Smooth muscle cell (in vitro differentiated cells): ENCODE results near the gene FYTTD1. TPM values are rescaled to one million over a fixed set of nuclear protein-coding genes. Genes with fewer than 3 reads are reported as not detected.
"Not testable (repeated sequence)": the region's sequence is repeated elsewhere in the genome, so short reads cannot be mapped to it uniquely, and the experiment has no call there.

Source experiments
- DNase-seq: peaks from one replicate; lab custom pipeline; 2025; ENCODE audit not compliant: unreplicated experiment; lab: John Stamatoyannopoulos, UW
- H2AFZ ChIP-seq: fragments of 200-600 bp; sonication (generic); 2 replicates; pipeline ENCODE4 v1.6.0; 2016; ENCODE audit warnings: antibody characterized with exemption, low read depth, mild to moderate bottlenecking
- H3F3A ChIP-seq: fragments of 200-600 bp; sonication (generic); 2 replicates; pipeline ENCODE4 v1.6.0; 2017; ENCODE audit warnings: antibody characterized with exemption, low read depth
- H3K27ac ChIP-seq: fragments of 200-600 bp; sonication (generic); 2 replicates; pipeline ENCODE4 v1.5.1; 2016; ENCODE audit warnings: low read depth, mild to moderate bottlenecking
- H3K27me3 ChIP-seq: fragments of 200-600 bp; sonication (generic); 2 replicates; pipeline ENCODE4 v1.6.1; 2016; ENCODE audit warnings: low read depth, mild to moderate bottlenecking
- H3K36me3 ChIP-seq: fragments of 200-600 bp; sonication (generic); 2 replicates; pipeline ENCODE4 v1.5.1; 2016; ENCODE audit warnings: low read depth
- H3K4me1 ChIP-seq: fragments of 200-600 bp; sonication (generic); 2 replicates; pipeline ENCODE4 v1.5.1; 2016; ENCODE audit warnings: low read depth
- H3K4me2 ChIP-seq: fragments of 200-600 bp; sonication (generic); 2 replicates; pipeline ENCODE4 v1.6.0; 2016; ENCODE audit warnings: mild to moderate bottlenecking
- H3K4me3 ChIP-seq: fragments of 200-600 bp; sonication (generic); 2 replicates; pipeline ENCODE4 v1.5.1; 2016; ENCODE audit warnings: mild to moderate bottlenecking
- H3K79me2 ChIP-seq: fragments of 200-600 bp; sonication (generic); 2 replicates; pipeline ENCODE4 v1.6.0; 2016; ENCODE audit warnings: low read depth, mild to moderate bottlenecking
- H3K9ac ChIP-seq: fragments of 200-600 bp; sonication (generic); 2 replicates; pipeline ENCODE4 v1.6.0; 2016; ENCODE audit warnings: low read depth
- H3K9me3 ChIP-seq: fragments of 200-600 bp; sonication (generic); replicated peaks from 2 replicates; pipeline ENCODE4 v1.5.1; 2016; ENCODE audit warnings: low read depth
- H4K20me1 ChIP-seq: fragments of 200-600 bp; sonication (generic); 2 replicates; pipeline ENCODE4 v1.6.0; 2016; ENCODE audit warnings: low read depth
- CTCF ChIP-seq: fragments of 200-600 bp; sonication (generic); IDR thresholded peaks from 2 replicates; pipeline ENCODE4 v1.5.1; 2017; ENCODE audit warnings: borderline replicate concordance, mild to moderate bottlenecking, antibody characterized with exemption; ENCODE audit not compliant: insufficient read depth, poor library complexity, severe bottlenecking
- WGBS: methylation state at CpG from one replicate; pipeline ENCODE4 v1.1.7; 2016; ENCODE audit warnings: low lambda C conversion rate; 5-methylcytosine and 5-hydroxymethylcytosine counted together
- polyA plus RNA-seq: library from polyadenylated mRNA; unstranded; fragments of >200 nt; fragmentation: Nextera tagmentation; extraction: Ambion mirVana; gene quantifications from 2 replicates; pipeline ENCODE4 v1.2.1, GENCODE V29; 2016
- total RNA-seq: library from RNA; depleted of rRNA; stranded (reverse); fragments of >200 nt; gene quantifications from 2 replicates; pipeline ENCODE4 v1.2.3, GENCODE V29; 2014

Gene FYTTD1
- total and polyA plus RNA-seq, 2 experiments from 2014 or later: 32.7 to 33.2 TPM

- Histone ChIP-seq H3K4me3 (no peak overlapping the region), H2AFZ (no peak overlapping the region), H3K4me2 (no peak overlapping the region), H3K4me1 (no peaks in the 10 kb centered on the region), H3K9me3 (no peaks in the 10 kb centered on the region), H3K9ac (no peak overlapping the region), H3F3A (no peaks in the 10 kb centered on the region), H4K20me1 (no peaks in the 10 kb centered on the region), H3K79me2 (no peaks in the 10 kb centered on the region), H3K36me3 (no peaks in the 10 kb centered on the region), H3K27me3 (no peaks in the 10 kb centered on the region), H3K27ac (no peak overlapping the region)
- WGBS: 98% methylated on average over 7 of the region's 7 CpGs
- no peak for TF ChIP-seq CTCF
- DNase-seq: no peak
Observed at GRCh38 chr3:197706658-197707057, 43.0 kb upstream of the FYTTD1 start.

GRCh38 chr3:197709135-197709534 is 40.5 kb upstream of the FYTTD1 start:
- H3K9ac ChIP-seq: no peak overlapping the region
- whole genome bisulfite sequencing: 92% methylated on average over 9 of the region's 9 CpGs
- TF ChIP-seq CTCF: no peak

GRCh38 chr3:197710965-197711364 is 38.7 kb upstream of the FYTTD1 start:
- WGBS: 92% methylated on average over 5 of the region's 5 CpGs
- H3K9ac ChIP-seq, H3K4me3 ChIP-seq, DNase-seq, H3K4me2 ChIP-seq, H2AFZ ChIP-seq, H3K27me3 ChIP-seq, H3K4me1 ChIP-seq, H3K79me2 ChIP-seq, H3F3A ChIP-seq, H4K20me1 ChIP-seq, H3K9me3 ChIP-seq, H3K36me3 ChIP-seq: not testable (repeated sequence)
- H3K27ac ChIP-seq: peak overlapping the region; percentile 92

More at GRCh38 chr3:197709135-197709534, 40.5 kb upstream of the FYTTD1 start:
- no peak overlapping the region for H3K4me2 ChIP-seq
- no peaks in the 10 kb centered on the region for H3K4me1 ChIP-seq
- no peak overlapping the region for H2AFZ ChIP-seq
- no peak for DNase-seq
- peaks cover 6% of the 10 kb centered on the region for H3F3A ChIP-seq
- no peaks in the 10 kb centered on the region for H4K20me1 ChIP-seq
- no peaks in the 10 kb centered on the region for H3K9me3 ChIP-seq
- H3K36me3 ChIP-seq: no peaks in the 10 kb centered on the region
- H3K4me3 ChIP-seq: no peak overlapping the region
- H3K27me3 ChIP-seq: no peaks in the 10 kb centered on the region
- H3K79me2 ChIP-seq: no peaks in the 10 kb centered on the region
- no peak overlapping the region for H3K27ac ChIP-seq

- WGBS: 2% methylated on average over 9 of the region's 9 CpGs
- no peaks in the 10 kb centered on the region for H3K36me3 ChIP-seq
- H3K4me3 ChIP-seq: peak overlapping the region; percentile 45
- no peaks in the 10 kb centered on the region for H3K9me3 ChIP-seq
- DNase-seq: peak; percentile 16
- H3K79me2 ChIP-seq: no peaks in the 10 kb centered on the region
- peak overlapping the region; percentile 66 for H2AFZ ChIP-seq
- H3K27me3 ChIP-seq: no peaks in the 10 kb centered on the region
- H3K9ac ChIP-seq: peak overlapping the region; percentile 62
- no peaks in the 10 kb centered on the region for H4K20me1 ChIP-seq
- H3K4me2 ChIP-seq: peak overlapping the region; percentile 78
- H3F3A ChIP-seq: peaks cover 6% of the 10 kb centered on the region
- peak overlapping the region; percentile 92 for H3K27ac ChIP-seq
- no peak for TF ChIP-seq CTCF
- H3K4me1 ChIP-seq: no peaks in the 10 kb centered on the region
Observed at GRCh38 chr3:197711973-197712707, 37.5 kb upstream of the FYTTD1 start.
